KBM-7 (cell line): ENCODE results near the gene ZNF490.
"Not testable (repeated sequence)": the region's sequence is repeated elsewhere in the genome, so short reads cannot be mapped to it uniquely, and the experiment has no call there.

Source experiments
- DNase-seq: peaks from one replicate; pipeline ENCODE4 v3.0.0-alpha.2; 2015
- in situ Hi-C: fragments of 300-500 bp; cut with MboI; formaldehyde crosslinking; loops from 2 replicates; pipeline ENCODE4 v1.14.3; 2020; ENCODE audit warnings: low sequenced_read_pairs, low pct_unique_long_range_greater_than_20kb, mixed read lengths

Gene ZNF490

DNA sequence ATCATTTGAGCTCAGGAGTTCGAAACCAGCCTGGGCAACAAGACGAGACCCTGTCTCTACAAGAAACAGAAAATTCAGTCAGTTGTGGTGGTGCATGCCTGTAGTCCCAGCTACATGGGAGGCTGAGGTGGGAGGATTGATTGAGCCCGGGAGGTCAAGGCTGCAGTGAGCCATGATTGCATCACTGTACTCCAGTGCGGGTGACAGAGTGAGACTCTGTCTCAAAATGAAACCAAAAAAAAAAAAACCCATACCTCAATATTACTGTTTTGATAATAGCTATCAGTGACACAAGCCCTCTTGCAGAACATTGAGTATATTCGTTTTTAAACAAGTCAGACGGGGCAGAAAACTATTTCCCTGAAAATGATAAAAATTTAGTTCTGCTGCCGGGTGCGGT is 16.3 kb upstream of the ZNF490 start:
- in situ Hi-C loops: no loop called here
- DNase-seq: no peak

DNA sequence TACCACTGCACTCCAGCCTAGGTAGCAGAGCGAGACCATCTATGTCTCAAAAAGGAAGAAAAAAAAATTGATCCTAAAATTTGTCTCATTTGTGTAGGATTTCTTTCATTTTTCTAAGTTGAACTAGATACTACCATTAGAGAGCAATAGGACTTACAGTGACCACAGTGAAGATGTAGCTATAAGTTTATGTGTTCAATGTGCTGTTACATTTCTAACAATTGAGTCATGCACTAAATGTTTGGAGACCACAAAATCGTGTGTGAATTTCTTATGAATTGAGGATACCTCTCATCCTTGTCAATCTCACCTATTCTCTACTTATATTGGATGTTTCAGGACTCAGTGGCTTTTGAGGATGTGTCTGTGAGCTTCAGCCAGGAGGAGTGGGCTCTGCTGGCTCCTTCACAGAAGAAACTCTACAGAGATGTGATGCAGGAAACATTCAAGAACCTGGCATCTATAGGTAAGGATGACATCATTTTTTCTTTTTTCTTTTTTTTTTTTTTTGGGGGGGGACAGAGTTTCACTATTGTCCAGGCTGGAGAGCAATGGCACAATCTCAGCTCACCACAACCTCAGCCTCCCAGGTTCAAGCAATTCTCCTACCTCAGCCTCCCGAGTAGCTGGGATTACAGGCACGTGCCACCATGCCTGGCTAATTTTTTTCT is 12.9 kb upstream of the ZNF490 start:
- in situ Hi-C loops: no loop called here
- DNase-seq: no peak

DNA sequence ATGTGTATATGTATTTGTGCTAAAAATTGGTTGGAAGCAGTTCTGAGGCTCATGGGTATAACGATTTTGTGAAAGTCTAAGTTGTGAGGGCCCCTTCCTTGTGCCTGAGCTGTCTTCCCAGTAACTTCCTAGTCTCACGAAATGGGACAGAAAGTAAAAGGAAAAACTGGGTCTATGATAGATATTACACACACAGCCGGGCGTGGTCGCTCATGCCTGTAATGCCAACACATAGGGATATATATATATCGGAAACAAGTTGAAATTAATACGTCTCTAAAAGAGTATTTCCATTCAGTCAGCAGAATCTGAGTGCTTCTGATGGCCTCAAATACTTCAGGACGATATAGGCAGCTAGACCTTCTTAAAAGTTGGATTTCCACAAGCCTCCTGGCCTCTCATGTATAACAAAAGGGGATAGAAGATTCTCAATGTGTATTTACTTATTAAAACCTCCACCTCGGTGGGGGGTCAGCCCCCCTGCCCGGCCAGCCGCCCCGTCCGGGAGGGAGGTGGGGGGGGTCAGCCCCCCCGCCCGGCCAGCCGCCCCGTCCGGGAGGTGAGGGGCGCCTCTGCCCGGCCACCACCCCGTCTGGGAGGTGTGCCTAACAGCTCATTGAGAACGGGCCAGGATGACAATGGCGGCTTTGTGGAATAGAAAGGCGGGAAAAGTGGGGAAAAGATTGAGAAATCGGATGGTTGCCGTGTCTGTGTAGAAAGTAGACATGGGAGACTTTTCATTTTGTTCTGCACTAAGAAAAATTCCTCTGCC is 10.8 kb upstream of the ZNF490 start:
- not testable (repeated sequence) for DNase-seq

DNA sequence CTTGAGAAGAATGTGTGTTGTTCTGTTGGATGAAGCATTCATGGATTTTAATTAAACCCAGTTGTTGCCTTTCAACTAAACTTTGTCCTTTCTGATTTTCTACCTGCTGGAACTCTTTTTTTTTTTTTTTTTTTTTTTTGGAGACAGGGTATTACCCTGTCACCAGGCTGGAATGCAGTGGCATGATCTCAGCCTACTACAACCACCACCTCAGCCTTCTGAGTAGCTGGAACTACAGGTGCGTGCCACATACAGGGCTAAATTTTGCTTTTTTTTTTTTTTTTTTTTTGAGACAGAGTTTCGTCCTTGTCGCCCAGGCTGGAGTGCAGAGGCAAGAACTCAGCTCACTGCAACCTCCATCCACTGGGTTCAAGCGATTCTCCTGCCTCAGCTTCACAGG is 7.0 kb upstream of the ZNF490 start:
- in situ Hi-C loops: no loop called here
- DNase-seq: no peak

More for the DNA sequence above, 10.8 kb upstream of the ZNF490 start:
- in situ Hi-C loops: not testable (repeated sequence)

DNA sequence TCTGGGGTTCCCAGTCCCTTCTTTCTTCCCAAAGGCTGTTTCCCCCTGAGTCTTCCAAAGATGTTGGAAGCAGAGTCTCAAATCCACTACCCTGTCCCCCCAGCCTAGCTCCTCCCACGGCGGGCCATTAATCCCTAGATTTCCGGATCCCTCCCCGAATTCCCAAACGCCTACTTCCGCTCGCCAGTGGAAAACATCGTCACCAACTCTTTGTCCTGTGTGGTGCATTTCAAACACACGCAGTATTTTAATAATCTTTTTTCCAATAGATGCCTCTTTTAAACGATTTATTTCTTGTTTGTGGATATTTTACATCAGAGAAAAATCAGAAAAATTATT is 717 bp upstream of the ZNF490 start:
- no peak for DNase-seq
- in situ Hi-C loops: no loop called here

DNA sequence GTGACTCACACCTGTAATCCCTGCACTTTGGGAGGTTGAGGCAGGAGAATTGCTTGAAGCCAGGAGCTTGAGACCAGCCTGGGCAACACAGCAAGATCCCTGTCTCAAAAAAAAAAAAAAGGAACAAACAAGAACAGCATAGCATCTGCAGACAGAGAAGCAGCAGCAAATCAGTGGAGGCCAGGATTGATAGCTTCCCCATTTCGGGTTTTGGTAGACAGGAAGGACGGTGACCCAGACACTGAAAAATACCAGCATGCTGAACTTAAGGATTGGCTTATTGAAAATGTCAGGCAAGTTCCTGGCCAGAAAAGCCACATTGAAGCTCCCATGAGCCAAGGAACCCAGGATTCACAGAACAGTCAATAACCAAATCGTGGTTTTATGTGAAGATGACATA is 3.0 kb downstream of the ZNF490 start:
- peak; percentile 28 for DNase-seq
- in situ Hi-C loops: no loop called here

DNA sequence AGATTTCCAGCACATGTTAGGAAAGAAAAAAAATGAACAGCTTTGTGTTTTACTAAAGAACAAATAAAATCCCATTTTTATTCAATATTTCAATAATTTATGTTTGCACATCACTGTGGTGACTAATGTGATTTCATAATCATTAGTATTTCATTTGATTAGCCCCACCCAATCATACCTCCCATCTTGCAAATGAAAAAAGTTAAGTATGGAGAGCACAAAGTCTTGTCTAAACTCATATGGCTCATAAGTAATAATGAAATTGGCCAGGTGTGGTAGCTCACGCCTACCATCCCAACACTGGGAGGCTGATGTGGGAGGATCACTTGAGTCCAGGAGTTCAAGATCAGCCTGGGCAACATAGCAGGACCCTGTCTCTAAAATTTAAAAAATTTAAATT is 3.8 kb downstream of the ZNF490 start:
- in situ Hi-C loops: no loop called here
- DNase-seq: no peak

DNA sequence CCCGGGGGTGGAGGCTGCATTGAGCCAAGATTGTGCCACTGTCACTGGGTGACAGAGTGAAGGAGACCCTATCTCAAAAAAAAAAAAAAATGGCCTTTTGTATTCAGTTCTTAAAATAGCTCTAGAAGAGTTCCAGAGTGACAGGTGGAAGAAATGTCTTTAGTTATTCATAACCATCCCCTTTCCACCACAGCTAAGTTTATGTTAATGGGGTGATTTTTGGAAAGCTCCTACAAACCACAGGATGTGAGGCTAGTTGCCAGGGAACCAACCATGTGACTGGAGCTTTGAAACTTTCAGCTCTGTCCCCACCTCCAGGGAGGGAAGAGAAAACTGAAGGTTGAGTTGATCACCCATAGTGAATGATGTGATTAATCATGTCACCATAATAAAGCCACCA is 6.9 kb downstream of the ZNF490 start:
- DNase-seq: peak; percentile 22

DNA sequence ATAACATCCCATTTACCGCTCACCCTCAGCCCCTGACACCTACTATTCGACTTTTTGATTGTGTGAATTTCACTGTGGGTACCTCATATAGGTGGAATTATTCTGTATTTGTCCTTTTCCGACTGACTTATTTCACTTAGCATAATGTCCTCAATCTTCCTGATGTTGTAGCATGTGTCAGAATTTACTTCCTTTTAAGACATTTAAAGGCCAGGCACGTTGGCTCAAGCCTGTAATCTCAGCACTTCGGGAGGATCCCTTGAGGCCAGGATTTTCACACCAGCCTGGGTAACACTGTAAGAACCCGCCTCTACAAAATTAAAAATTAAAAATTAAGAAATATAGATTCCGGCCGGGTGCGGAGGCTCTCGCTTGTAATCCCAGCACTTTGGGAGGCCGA is 13.0 kb downstream of the ZNF490 start:
- in situ Hi-C loops: no loop called here
- DNase-seq: no peak

More for the DNA sequence above, 6.9 kb downstream of the ZNF490 start:
- in situ Hi-C loops: no loop called here

DNA sequence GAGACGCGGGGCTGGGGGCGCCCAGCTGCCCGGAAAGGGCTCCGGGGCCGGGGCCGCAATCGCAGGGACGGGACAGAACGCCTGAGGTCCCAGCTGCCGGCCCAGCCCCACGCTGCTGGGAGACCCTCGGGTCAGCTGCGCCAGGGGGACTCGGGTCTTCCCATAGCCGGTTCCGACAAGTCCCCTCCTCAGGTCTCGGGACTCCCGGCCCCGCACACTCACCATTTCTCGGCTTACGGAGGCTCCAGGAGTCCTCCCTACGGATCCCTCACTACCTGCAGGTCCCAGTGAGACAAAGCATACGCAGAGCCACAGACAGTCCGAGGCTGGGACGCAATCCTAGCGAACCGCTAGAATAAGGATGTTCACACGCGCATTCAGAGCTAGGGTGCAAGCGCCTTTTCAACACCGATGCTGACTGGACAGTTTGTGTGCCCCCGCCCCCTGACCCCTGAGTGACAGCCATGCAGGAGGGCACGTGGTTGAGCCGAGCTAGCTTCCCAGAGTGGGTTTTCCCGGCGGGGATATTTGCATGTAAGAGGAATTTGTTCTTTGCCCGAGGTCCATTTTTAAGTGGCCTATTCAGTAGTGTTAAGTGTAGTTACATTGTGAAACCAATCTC is 13.6 kb downstream of the ZNF490 start:
- DNase-seq: no peak
- in situ Hi-C loops: no loop called here

DNA sequence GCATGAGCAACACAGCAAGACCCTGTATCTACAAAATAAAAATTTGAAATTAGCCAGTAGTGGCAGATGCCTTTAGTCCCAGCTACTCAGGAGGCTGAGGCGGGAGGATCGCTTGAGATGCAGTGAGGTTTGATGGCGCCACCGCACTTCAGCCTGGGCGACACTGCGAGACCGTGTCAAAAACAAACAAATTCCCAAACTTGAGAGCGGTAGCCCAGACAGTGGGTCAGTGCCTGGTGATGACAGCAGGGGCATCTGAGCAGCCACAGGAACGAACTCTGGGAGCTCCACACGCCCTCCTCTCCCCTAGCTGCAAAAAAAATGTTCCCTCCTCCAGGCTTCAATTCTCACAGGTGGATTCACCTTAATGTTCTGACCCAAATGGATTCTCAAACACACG is 14.1 kb downstream of the ZNF490 start:
- in situ Hi-C loops: no loop called here
- DNase-seq: no peak

DNA sequence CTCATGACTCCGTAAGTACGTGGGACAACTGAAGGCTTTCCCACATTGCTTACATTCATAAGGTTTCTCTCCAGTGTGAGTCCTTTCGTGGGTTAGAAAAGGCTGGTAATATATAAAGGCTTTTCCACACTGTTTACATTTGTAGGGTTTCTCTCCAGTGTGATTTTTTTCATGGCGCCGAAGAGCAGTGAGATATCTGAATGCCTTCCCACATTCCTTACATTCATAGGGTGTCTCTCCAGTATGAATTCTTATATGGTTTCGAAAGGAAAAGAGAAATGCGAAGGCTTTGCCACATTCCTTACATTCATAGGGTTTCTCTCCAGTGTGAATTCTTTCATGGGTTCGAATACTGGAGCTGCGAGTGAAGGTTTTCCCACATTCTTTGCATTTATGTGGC is 29.5 kb downstream of the ZNF490 start:
- in situ Hi-C loops: no loop called here
- no peak for DNase-seq

DNA sequence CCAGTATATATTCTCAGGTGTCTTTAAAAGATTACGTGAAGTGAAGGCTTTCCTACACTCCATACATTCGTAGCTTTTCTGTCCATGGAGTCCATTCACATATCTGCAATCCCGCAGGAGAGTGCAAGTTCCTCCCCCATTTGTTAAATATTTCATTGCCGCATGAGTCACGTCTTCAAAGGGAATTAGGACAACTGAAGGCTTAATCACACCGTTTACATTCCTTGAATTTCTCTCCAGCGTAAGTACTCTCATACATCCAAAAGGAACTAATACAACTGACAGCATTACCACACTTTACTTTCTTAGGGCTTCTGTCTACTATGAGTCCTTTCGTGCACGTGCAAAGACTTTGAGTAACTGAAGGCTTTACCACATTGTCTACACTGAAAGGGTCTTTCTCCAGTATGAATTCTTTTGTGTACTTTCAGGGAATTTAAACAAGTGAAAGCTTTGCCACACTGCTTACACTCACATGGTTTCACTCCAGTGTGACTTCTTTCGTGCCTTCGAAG is 30.4 kb downstream of the ZNF490 start:
- no peak for DNase-seq

DNA sequence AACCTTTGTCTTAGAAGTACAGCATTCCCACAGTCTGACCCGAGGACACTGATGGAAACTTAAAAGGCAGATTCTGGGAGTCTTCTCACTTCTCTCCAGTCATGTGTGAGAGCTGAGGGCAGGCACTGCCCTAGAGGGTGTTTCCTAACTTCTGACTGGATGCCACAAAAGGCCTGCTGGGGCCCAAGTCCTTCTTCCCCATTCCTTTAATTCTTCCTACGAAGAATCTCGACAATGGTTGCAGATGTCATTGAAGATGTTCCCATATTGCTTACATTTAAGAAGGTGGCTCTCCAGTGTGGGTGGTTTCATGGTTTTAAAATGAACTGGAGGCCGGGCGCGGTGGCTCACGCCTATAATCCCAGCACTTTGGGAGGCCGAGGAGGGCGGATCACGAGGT is 32.0 kb downstream of the ZNF490 start:
- no peak for DNase-seq
- in situ Hi-C loops: no loop called here

More for the DNA sequence above, 30.4 kb downstream of the ZNF490 start:
- in situ Hi-C loops: no loop called here

DNA sequence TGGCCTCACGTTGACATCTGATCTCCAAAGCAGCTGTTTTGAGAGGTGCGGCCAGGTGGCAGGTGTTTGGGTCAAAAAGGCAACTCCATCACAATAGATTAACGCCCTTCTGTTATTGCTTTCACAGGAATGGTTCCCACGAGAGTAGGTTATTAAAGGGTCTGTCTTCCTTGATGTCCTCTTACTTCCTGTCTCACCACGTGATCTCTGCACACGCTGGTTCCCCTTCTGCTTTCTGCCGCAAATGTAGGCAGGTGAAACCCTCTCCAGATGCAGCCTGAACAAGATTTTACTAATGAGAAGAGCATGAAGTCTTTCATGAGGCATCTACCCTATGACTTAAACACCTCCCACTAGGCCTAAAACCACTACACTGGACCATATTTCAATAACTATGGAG is 36.6 kb downstream of the ZNF490 start:
- in situ Hi-C loops: no loop called here
- peak; percentile 15 for DNase-seq

DNA sequence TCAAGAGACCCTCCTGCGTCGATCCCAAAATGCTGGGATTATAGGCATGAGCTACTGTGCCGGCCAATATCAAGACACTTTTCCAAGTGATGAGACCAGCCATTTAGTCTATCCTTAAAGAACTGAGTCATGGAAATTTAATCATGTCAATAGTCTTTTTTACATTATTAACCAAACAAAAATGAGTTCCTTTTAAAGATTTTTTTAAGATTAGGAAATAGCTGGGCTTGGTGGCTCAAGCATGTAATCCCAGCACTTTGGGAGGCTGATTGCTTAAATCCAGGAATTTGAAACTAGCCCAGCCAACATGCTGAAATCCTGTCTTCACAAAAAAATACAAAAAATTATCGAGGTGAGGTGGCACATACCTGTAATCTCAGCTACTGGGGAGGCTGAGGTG is 42.7 kb downstream of the ZNF490 start:
- in situ Hi-C loops: no loop called here
- no peak for DNase-seq

DNA sequence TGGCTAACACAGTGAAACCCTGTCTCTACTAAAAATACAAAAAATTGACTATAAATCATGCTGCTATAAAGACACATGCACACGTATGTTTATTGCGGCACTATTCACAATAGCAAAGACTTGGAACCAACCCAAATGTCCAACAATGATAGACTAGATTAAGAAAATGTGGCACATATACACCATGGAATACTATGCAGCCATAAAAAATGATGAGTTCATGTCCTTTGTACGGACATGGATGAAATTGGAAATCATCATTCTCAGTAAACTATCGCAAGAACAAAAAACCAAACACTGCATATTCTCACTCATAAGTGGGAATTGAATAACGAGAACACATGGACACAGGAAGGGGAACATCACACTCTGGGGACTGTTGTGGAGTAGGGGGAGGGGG is 44.2 kb downstream of the ZNF490 start:
- DNase-seq, in situ Hi-C loops: not testable (repeated sequence)

DNA sequence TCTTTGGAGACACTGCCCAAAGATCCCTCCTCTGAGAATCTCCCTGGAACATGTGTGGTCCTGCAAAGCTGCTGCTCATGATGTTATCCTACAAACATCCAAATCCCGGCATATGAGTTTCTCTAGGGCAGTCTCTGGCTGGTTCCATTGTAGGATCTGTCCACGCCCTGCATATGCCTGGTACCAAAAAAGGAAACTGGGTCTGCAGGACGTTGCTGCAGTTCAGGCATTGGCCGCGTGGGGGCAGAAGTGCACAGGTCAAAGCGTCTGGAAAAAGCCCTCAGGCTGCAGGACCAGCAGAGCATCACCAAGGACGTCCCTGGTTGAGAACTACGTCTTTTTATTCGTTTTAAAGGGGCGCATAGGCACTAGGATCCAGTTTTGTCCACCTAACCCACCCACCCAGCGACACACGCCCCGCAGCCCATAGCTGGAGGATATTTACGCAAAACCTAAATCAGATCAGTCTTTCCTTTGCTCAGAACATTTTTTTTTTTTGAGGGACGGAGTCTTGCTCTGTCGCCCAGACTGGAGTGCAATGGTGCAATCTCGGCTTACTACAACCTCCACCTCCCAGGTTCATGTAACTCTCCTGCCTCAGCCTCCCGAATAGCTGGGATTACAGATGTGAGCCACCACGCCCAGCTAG is 46.5 kb downstream of the ZNF490 start:
- DNase-seq: peak; percentile 95
- in situ Hi-C loops: no loop called here

DNA sequence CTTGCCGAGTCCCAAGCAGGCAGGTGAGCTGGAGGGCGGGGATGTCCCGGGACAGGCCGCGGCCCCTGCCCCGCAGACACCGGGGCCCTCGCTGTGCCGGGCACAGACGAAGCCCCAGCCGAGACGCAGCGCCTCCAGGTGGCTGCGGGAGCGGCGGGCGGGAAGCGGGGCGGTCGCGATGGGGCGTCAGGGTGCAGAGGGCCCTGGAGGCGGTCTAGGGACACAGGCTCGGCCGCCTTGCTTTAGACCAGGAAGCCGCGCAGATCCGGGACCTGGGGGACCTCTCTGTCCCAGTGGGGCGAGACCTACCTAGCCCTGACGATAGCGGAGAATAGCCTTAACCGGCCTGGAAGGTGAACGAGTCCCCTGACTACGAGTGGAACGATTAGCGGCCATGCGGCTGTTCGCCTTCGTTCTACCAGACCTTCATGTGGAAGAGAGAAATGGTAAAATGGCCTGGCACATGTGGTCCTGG is 55.1 kb downstream of the ZNF490 start:
- in situ Hi-C loops: no loop called here

More for the DNA sequence above, 55.1 kb downstream of the ZNF490 start:
- DNase-seq: no peak
